ENCODE results near the gene PTPN11. TPM values are rescaled to one million over a fixed set of nuclear protein-coding genes. Genes with fewer than 3 reads are reported as not detected.
"Not testable (repeated sequence)": the region's sequence is repeated elsewhere in the genome, so short reads cannot be mapped to it uniquely, and the experiment has no call there.

Gene PTPN11
- total RNA-seq, 1 donor, result 158 TPM

DNA sequence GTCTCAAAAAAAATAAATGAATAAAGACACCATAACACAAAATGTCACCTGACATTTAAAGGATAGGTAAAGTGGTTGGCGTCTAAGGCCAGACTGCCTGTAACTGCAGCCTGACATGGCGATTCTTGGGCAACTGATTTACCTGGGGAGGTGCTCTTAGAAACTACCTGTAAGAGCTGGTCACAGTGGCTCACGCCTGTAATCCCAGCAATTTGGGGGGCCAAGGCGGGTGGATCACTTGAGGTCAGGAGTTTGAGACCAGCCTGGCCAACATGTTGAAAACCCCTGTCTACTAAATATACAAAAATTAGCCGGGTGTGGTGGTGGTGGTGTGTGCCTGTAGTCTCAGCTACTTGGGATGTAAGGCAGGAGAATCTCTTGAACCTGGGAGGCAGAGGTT, 17.7 kb upstream of the PTPN11 start:
- no peak overlapping the region for H3K4me3 ChIP-seq (ENCODE audit: low read depth, low read length)
- DNase-seq (ENCODE audit: low read depth), result no peak
- TF ChIP-seq, protein P1, sequence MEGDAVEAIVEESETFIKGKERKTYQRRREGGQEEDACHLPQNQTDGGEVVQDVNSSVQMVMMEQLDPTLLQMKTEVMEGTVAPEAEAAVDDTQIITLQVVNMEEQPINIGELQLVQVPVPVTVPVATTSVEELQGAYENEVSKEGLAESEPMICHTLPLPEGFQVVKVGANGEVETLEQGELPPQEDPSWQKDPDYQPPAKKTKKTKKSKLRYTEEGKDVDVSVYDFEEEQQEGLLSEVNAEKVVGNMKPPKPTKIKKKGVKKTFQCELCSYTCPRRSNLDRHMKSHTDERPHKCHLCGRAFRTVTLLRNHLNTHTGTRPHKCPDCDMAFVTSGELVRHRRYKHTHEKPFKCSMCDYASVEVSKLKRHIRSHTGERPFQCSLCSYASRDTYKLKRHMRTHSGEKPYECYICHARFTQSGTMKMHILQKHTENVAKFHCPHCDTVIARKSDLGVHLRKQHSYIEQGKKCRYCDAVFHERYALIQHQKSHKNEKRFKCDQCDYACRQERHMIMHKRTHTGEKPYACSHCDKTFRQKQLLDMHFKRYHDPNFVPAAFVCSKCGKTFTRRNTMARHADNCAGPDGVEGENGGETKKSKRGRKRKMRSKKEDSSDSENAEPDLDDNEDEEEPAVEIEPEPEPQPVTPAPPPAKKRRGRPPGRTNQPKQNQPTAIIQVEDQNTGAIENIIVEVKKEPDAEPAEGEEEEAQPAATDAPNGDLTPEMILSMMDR (IDR thresholded peaks at IDR 0.05; ENCODE audit: insufficient read depth, low read depth, low read length), result no peak

DNA sequence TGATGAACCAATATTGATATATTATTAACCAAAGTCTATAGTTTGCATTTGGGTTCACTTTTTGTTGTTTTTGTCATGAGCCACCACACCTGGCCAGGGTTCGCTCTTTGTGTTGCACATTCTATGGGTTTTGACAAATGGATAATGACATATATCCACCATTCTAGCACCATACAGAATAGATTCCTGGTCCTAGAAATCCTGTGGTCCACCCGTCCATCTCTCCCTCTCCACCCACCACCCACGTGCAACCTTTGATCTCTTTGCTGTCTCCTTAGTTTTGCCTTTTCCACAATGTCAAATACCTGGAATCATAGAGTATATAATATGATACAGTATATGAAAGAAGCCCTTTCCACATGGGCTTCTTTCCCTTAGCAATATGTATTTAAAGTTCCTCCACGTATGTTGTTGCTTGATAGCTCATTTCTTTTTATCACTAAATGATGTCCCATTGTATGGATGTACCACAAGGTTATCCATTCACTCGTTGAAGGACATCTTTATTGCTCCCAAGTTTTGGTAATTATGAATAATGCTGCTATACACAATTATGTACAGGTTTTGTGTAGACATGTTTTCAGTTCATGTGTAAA, 16.7 kb upstream of the PTPN11 start:
- no peak for DNase-seq (ENCODE audit: low read depth)

DNA sequence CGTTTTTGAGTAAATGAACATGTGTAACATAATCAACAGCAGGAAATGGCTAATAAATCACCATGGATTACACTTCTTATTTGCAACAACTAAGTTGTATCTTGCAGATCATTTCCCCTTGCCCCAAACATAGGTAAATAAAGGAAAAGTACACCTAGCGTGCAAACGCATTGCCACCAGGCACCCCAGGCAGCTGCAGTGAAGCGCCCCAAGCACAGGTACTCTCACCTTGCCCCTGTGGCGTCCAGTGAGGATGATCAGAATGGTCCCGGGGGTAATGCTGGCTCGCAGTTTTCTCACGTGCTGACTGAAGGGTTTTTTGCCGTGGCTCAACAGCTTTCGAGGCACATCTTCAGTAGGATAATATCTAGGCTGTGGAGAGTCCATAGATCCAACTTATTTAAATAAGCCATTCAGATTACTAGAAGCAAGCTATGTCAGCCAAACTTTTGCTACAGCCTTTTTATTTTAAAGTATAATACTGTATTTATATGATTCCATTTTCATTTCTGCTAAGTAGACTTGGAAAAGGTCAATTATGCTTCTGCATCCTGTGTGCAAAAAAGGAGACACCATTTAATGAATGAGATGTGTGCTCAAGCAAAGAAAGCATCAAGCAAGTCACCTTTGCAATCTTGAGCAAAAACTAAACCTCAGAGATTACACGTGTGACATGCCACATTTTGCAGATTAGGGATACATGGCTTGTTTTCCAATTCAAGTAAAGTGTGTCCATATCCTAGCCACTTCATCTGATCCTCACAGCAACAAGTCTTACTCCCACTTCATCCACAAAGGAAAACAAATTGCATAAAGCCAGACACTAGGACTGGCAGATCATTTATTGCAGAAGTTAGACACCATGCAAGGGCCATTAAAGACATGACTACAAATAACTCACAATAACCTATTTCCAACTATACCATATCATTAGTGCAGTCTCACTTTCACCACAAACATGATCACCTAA, 11.9 kb upstream of the PTPN11 start:
- DNase-seq (ENCODE audit: low read depth), result no peak
- peak overlapping the region; percentile 75 for H3K4me3 ChIP-seq (ENCODE audit: low read depth, low read length)

More for the DNA sequence above, 16.7 kb upstream of the PTPN11 start:
- H3K4me3 ChIP-seq (ENCODE audit: low read depth, low read length), result no peak overlapping the region
- TF ChIP-seq, protein P1 (IDR thresholded peaks at IDR 0.05; ENCODE audit: insufficient read depth, low read depth, low read length), result no peak

DNA sequence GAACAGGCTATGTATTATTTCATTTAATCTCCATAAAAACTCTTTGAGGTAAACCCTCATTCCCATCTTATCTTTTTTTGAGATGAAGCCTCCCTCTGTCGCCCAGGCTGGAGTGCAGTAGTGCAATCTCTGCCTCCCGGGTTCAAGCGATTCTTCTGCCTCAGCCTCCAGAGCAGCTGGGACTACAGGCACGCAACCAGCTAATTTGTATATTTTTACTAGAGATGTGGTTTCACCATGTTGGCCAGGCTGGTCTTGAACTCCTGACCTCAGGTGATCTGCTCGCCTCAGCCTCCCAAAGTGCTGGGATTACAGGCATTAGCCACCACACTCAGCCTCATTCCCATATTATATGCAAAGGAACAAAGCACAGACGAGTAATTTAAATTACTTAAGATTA, 11.1 kb upstream of the PTPN11 start:
- peak overlapping the region; percentile 75 for H3K4me3 ChIP-seq (ENCODE audit: low read depth, low read length)
- DNase-seq (ENCODE audit: low read depth), result not testable (repeated sequence)

More for the DNA sequence above, 11.9 kb upstream of the PTPN11 start:
- TF ChIP-seq, protein P1 (IDR thresholded peaks at IDR 0.05; ENCODE audit: insufficient read depth, low read depth, low read length), result no peak

DNA sequence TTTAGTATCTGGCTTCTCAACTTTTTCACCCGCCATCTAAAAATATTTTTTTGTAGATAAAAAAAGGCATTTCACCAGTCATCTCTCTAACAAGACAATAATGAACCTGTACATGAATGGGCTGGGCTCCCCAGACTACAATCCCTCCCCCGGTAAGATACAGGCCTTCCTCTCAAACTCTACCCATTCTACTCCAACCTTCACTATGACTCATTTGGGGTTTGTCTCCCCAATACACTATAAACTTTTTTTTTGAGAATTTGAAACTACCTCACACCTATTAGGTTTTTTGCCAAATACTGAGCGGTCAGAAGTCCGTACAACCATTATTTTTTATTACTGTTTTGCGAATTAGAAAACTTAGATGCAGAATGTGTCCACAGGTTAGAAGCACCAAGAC, 10.1 kb upstream of the PTPN11 start:
- no peak for DNase-seq (ENCODE audit: low read depth)
- peak overlapping the region; percentile 75 for H3K4me3 ChIP-seq (ENCODE audit: low read depth, low read length)
- TF ChIP-seq, protein P1 (IDR thresholded peaks at IDR 0.05; ENCODE audit: insufficient read depth, low read depth, low read length), result no peak

DNA sequence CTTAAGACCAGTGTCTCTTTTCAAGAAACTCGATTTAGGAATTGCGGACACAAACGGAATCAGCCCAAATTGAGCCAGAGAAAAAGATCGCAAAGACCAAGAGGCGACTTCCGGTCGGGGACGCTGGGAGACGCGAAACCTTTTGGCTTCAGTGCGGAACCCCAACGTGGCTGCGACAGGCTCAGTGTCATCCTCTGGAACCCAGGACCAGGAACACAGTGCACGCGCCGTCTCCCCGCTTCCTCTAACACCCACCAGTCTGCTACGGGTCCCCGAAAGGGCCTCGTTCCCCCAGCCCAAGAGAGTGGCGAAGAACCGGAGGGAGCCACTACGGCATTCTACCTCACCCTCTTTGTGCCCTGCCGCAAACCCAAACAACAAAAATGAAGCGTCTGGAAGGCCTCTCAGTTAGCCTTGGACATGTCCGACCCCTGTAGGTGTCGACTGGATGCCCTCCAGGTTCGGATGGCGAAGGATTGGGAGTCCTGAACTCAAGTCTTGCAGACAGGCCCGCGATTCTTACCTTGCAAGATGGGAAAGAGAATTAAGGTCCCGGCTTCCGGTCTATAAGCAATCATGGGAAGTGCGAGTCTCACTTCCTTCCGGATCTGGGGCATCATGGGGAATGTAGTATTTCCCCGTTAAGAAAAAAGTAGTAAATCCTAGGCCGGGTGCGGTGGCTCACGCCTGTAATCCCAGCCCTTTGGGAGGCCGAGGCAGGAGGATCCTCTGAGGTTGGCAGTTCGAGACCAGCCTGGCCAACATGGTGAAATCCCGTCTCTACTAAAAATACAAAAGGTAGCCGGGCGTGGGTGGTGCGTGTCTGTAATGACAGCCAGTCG, 9.5 kb upstream of the PTPN11 start, which contains the start of gene RPL6:
Gene RPL6 (minus strand): TSS at position 542 of the 842 bp plus-strand sequence. CDS start 949 bp downstream, outside the sequence.
- DNase-seq (ENCODE audit: low read depth), result peak; percentile 96
- H3K4me3 ChIP-seq (ENCODE audit: low read depth, low read length), result peak within 1 kb of the TSS; percentile 75
- TF ChIP-seq, protein P1 (IDR thresholded peaks at IDR 0.05; ENCODE audit: insufficient read depth, low read depth, low read length), result no peak

Measured in fibroblast of villous mesenchyme (primary cell).